Vagina (tissue), 2 donors: ENCODE results near the gene MMUT.

Experiments
- CTCF ChIP-seq, 3 experiments: fragments of 450-650 bp in 2 of 3; fragments of 200-600 bp in 1 of 3; sonication (generic) in 1 of 3; IDR thresholded peaks; one replicate each; pipeline ENCODE4 v1.5.1; 2017 to 2019; ENCODE audit warnings: antibody characterized with exemption in 3 of 3, mild to moderate bottlenecking in 2 of 3, moderate library complexity in 2 of 3
- POLR2A ChIP-seq, 2 donors: fragments of 450-650 bp; IDR thresholded peaks; one replicate each; pipeline ENCODE4 v1.6.1; 2017; ENCODE audit warnings: antibody characterized with exemption in 2 of 2, mild to moderate bottlenecking in 2 of 2, moderate library complexity in 2 of 2
- POLR2AphosphoS5 ChIP-seq, 2 donors: sonication (generic); formaldehyde crosslinking; IDR thresholded peaks; one replicate each; pipeline ENCODE4 v1.9.0; 2017; ENCODE audit warnings: antibody characterized with exemption in 2 of 2, mild to moderate bottlenecking in 2 of 2, low read depth in 1 of 2; ENCODE audit not compliant: insufficient read depth in 1 of 2

GRCh38 chr6:49463612-49463967, 537 bp upstream of the MMUT start:
- no peak for TF ChIP-seq CTCF (IDR thresholded peaks at IDR 0.05)
- no peak for TF ChIP-seq POLR2A (IDR thresholded peaks at IDR 0.05)
- TF ChIP-seq POLR2AphosphoS5 (IDR thresholded peaks at IDR 0.05; ENCODE audit: insufficient read depth in 1 of 2, low read depth in 1 of 2): no peak
